Muscle layer of duodenum (tissue), 2 donors: ENCODE data around the gene SFRP2.

Experiments
- H3K27ac ChIP-seq: one replicate; pipeline ENCODE4 v1.7.0; 2013; ENCODE audit warnings: mild to moderate bottlenecking, low read length
- H3K27me3 ChIP-seq: one replicate; pipeline ENCODE4 v1.7.0; 2013; ENCODE audit warnings: low read depth, mild to moderate bottlenecking, control low read depth, low read length
- H3K36me3 ChIP-seq, 2 donors: one replicate each; pipeline ENCODE4 v1.7.0; 2013; ENCODE audit warnings: low read length in 2 of 2, control low read depth in 1 of 2, mild to moderate bottlenecking in 1 of 2; ENCODE audit not compliant: insufficient read depth in 2 of 2, control insufficient read depth in 1 of 2
- H3K4me1 ChIP-seq, 2 donors: one replicate each; pipeline ENCODE4 v1.7.0; 2013; ENCODE audit warnings: low read length in 2 of 2, mild to moderate bottlenecking in 2 of 2, control low read depth in 1 of 2, moderate library complexity in 1 of 2; ENCODE audit not compliant: insufficient read depth in 2 of 2, control insufficient read depth in 1 of 2
- H3K4me3 ChIP-seq, 2 donors: one replicate each; pipeline ENCODE4 v1.7.0; 2013; ENCODE audit warnings: low read length in 2 of 2, low read depth in 1 of 2, mild to moderate bottlenecking in 1 of 2
- H3K9me3 ChIP-seq, 2 donors: one replicate each; pipeline ENCODE4 v1.7.0; 2013; ENCODE audit warnings: low read length in 2 of 2, control low read depth in 1 of 2, mild to moderate bottlenecking in 1 of 2; ENCODE audit not compliant: control insufficient read depth in 1 of 2
- donor health status: healthy.

The SFRP2 gene

DNA sequence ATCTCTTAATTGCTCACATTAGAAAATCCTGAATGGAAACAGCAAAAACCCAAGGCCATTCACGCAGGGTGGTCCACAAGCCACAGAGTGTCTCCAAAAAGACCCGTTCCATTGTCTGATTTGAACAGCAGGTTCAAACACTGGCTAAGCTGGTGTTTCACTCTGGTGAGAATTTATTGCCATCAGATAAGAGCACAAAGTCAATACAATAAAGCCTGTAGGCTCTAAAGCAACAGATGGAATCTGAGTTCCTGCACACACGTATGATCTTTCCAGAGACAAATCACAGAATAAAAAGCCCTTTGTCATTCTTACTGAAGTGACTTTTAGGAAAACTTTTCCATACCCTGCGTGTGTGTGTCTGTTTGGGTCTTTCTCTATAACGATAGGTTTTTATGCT lies 5.1 kb upstream of the SFRP2 start:
- no peaks in the 10 kb centered on the region for H3K9me3 ChIP-seq
- H3K27me3 ChIP-seq, result peaks cover 38% of the 10 kb centered on the region
- no peaks in the 10 kb centered on the region for H3K36me3 ChIP-seq
- H3K4me1 ChIP-seq, result peaks cover 3 to 39% of the 10 kb centered on the region in 2 donors
- H3K27ac ChIP-seq, result no peak overlapping the region
- H3K4me3 ChIP-seq, result no peak overlapping the region

- Histone ChIP-seq H3K4me1 (peaks cover 3 to 48% of the 10 kb centered on the region in 2 donors), H3K36me3 (no peaks in the 10 kb centered on the region), H3K9me3 (no peaks in the 10 kb centered on the region), H3K27me3 (peaks cover 51% of the 10 kb centered on the region), H3K27ac (no peak overlapping the region), H3K4me3 (peak overlapping the region; percentile 54 to 64)
Measured at GRCh38 chr4:153792618-153793247, 3.9 kb upstream of the SFRP2 start.

DNA sequence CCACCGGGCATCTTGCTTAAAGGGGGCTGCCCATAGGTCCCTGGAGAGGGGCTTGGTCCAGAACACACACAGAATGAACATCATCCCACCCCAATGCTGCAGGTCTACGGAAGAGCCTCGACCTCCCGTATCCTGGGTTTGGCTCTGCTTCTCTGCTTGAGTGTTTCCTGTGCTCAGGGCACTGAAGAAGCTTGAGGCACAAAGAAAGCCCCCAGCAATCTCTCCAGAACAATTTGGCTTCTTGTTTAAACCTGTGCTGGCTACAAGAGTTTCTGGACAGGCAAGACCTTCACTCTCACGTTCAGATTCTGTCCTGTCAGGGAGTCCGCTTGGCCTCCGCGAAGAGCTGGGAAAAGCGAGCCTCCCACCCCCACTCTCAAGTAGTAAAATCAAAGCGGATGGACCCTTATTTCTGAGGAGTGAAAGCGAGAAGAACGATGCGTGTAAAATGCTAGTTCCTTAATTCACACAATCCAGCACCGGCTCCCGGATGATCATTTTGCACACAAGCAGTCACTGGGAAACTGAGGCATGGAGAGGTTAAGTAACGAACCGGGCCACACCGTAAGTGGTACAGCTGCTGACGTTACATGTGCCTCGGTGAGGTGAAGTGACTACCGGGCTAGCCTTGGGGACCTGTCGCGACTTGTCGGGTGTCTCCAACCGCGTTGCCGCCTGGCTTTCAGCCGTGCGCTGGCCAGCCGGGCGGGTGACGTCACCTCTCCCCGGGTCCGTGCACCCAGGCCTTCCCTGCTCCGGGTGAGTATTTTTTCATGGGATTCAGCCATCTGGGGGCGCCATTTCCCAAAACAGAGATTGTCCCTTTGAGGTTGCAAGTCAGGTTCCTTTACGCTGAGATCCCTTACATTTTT lies 3.1 kb upstream of the SFRP2 start:
- Histone ChIP-seq H3K4me3 (peak overlapping the region; percentile 54 to 64), H3K9me3 (no peaks in the 10 kb centered on the region), H3K27me3 (peaks cover 58% of the 10 kb centered on the region), H3K36me3 (no peaks in the 10 kb centered on the region), H3K4me1 (peaks cover 3 to 48% of the 10 kb centered on the region in 2 donors), H3K27ac (no peak overlapping the region)

GRCh38 chr4:153790962-153791551 lies 2.2 kb upstream of the SFRP2 start:
- H3K36me3 ChIP-seq, result no peaks in the 10 kb centered on the region
- H3K4me1 ChIP-seq, result peaks cover 3 to 48% of the 10 kb centered on the region in 2 donors
- peak overlapping the region; percentile 54 to 64 for H3K4me3 ChIP-seq
- H3K9me3 ChIP-seq, result no peaks in the 10 kb centered on the region
- H3K27me3 ChIP-seq, result peaks cover 58% of the 10 kb centered on the region
- H3K27ac ChIP-seq, result no peak overlapping the region

- peaks cover 3 to 48% of the 10 kb centered on the region in 2 donors for H3K4me1 ChIP-seq
- H3K27me3 ChIP-seq, result peaks cover 58% of the 10 kb centered on the region
- no peaks in the 10 kb centered on the region for H3K9me3 ChIP-seq
- H3K4me3 ChIP-seq, result peak overlapping the region in 1 of 2 donors; percentile 64
- H3K27ac ChIP-seq, result no peak overlapping the region
- no peaks in the 10 kb centered on the region for H3K36me3 ChIP-seq
Measured at GRCh38 chr4:153790500-153790865, 1.6 kb upstream of the SFRP2 start.

GRCh38 chr4:153789741-153790499 lies 1.0 kb upstream of the SFRP2 start:
- Histone ChIP-seq H3K9me3 (no peaks in the 10 kb centered on the region), H3K27ac (no peak overlapping the region), H3K27me3 (peaks cover 58% of the 10 kb centered on the region), H3K4me3 (peak overlapping the region in 1 of 2 donors; percentile 64), H3K36me3 (no peaks in the 10 kb centered on the region), H3K4me1 (peaks cover 3 to 48% of the 10 kb centered on the region in 2 donors)

DNA sequence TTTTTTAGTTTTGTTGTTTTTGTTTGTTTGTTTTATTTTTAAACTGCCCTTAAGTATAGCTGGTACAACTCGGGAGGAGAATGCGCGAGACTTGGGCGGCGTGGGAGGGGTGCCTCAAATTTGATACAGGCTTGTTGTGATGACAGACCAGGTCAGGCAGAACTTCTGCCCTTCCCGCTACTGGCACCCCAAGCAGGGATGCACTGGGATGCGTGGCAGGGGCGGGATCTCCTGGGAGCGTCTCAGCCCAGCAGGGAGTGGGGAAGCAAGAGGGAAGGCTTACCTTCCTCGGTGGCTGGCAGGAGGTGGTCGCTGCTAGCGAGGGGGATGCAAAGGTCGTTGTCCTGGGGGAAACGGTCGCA lies 851 bp downstream of the SFRP2 start:
- H3K27me3 ChIP-seq, result peaks cover 56% of the 10 kb centered on the region
- peak overlapping the region; percentile 47 to 64 for H3K4me3 ChIP-seq
- H3K4me1 ChIP-seq, result peaks cover 3 to 48% of the 10 kb centered on the region in 2 donors
- H3K9me3 ChIP-seq, result no peaks in the 10 kb centered on the region
- no peaks in the 10 kb centered on the region for H3K36me3 ChIP-seq
- H3K27ac ChIP-seq, result no peak overlapping the region

DNA sequence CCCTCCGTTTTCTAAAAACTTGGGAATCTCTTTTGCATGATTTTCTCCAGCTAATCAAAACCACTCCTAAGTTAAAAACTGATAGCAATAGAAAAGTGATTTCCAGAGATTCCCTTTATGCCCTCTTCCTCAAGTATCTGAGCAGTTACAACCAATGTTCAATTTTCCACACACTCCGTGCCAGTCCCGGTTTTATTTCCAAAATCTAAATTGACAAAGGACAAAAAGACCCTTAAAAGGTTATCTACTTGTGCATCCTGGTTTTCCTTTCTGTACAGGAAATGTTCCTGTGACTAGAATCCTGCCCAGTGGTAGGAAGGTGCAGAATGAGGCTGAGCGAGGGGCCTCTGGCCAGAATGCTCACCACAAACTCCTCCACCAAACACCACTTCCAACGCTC lies 1.3 kb downstream of the SFRP2 start:
- peaks cover 52% of the 10 kb centered on the region for H3K27me3 ChIP-seq

GRCh38 chr4:153787061-153787560 lies 1.8 kb downstream of the SFRP2 start:
- H3K36me3 ChIP-seq, result no peaks in the 10 kb centered on the region
- peak overlapping the region; percentile 47 to 64 for H3K4me3 ChIP-seq
- no peak overlapping the region for H3K27ac ChIP-seq
- no peaks in the 10 kb centered on the region for H3K9me3 ChIP-seq
- peaks cover 3 to 40% of the 10 kb centered on the region in 2 donors for H3K4me1 ChIP-seq
- peaks cover 47% of the 10 kb centered on the region for H3K27me3 ChIP-seq

More for the DNA sequence above, 1.3 kb downstream of the SFRP2 start:
- Histone ChIP-seq H3K27ac (no peak overlapping the region), H3K4me1 (peaks cover 3 to 44% of the 10 kb centered on the region in 2 donors), H3K36me3 (no peaks in the 10 kb centered on the region), H3K4me3 (peak overlapping the region; percentile 47 to 64), H3K9me3 (no peaks in the 10 kb centered on the region)

GRCh38 chr4:153785910-153786721 lies 2.8 kb downstream of the SFRP2 start:
- Histone ChIP-seq H3K4me1 (peaks cover 0 to 30% of the 10 kb centered on the region in 2 donors), H3K4me3 (peak overlapping the region; percentile 3 to 14), H3K9me3 (no peaks in the 10 kb centered on the region), H3K27me3 (peaks cover 37% of the 10 kb centered on the region), H3K36me3 (no peaks in the 10 kb centered on the region), H3K27ac (no peak overlapping the region)
